ENCODE results near the gene TJP3. TPM values are rescaled to one million over a fixed set of nuclear protein-coding genes. Genes with fewer than 3 reads are reported as not detected.

The TJP3 gene
- total RNA-seq, 4 donors from 2014 or later, result 93.3 to 364 (median 286) TPM

- H3K27me3 ChIP-seq, result no peaks in the 10 kb centered on the region
- H3K27ac ChIP-seq, result peak overlapping the region in 1 of 4 donors; percentile 12
- H3K36me3 ChIP-seq, result no peaks in the 10 kb centered on the region
- TF ChIP-seq POLR2A (IDR thresholded peaks at IDR 0.05) (no peak), CTCF (IDR thresholded peaks at IDR 0.05) (no peak)
- H3K4me3 ChIP-seq, result no peak overlapping the region
- H3K4me1 ChIP-seq, result peaks cover 0 to 41% (median 14%) of the 10 kb centered on the region in 4 donors
- no peaks in the 10 kb centered on the region for H3K9me3 ChIP-seq
- DNase-seq, result no peak
Measured at GRCh38 chr19:3673506-3674439, 34.4 kb upstream of the TJP3 start.

- Histone ChIP-seq H3K4me3 (no peak overlapping the region), H3K27me3 (no peaks in the 10 kb centered on the region), H3K4me1 (peaks cover 0 to 30% (median 14%) of the 10 kb centered on the region in 4 donors), H3K36me3 (no peaks in the 10 kb centered on the region), H3K27ac (peak overlapping the region in 1 of 4 donors; percentile 18), H3K9me3 (no peaks in the 10 kb centered on the region)
- no peak for DNase-seq
- no peak for TF ChIP-seq POLR2A (IDR thresholded peaks at IDR 0.05)
- TF ChIP-seq CTCF (IDR thresholded peaks at IDR 0.05), result no peak
Measured at GRCh38 chr19:3674784-3675543, 33.2 kb upstream of the TJP3 start.

- no peak overlapping the region for H3K4me3 ChIP-seq
- no peak for DNase-seq
- H3K27me3 ChIP-seq, result no peaks in the 10 kb centered on the region
- no peaks in the 10 kb centered on the region for H3K9me3 ChIP-seq
- no peak overlapping the region for H3K27ac ChIP-seq
- TF ChIP-seq CTCF (IDR thresholded peaks at IDR 0.05) (no peak), POLR2A (IDR thresholded peaks at IDR 0.05) (no peak)
- H3K36me3 ChIP-seq, result no peaks in the 10 kb centered on the region
- peaks cover 0 to 7% (median 0%) of the 10 kb centered on the region in 4 donors for H3K4me1 ChIP-seq
Measured at GRCh38 chr19:3678188-3678587, 30.0 kb upstream of the TJP3 start.

GRCh38 chr19:3679138-3679537 lies 29.0 kb upstream of the TJP3 start:
- TF ChIP-seq CTCF (IDR thresholded peaks at IDR 0.05) (no peak), POLR2A (IDR thresholded peaks at IDR 0.05) (no peak)
- Histone ChIP-seq H3K36me3 (no peaks in the 10 kb centered on the region), H3K4me3 (no peak overlapping the region), H3K27me3 (no peaks in the 10 kb centered on the region), H3K27ac (no peak overlapping the region), H3K9me3 (peaks cover 0 to under 1% (median 0%) of the 10 kb centered on the region in 4 donors), H3K4me1 (peaks cover 0 to 7% (median 3%) of the 10 kb centered on the region in 4 donors)
- no peak for DNase-seq

- Histone ChIP-seq H3K4me1 (peaks cover 0 to 7% (median 3%) of the 10 kb centered on the region in 4 donors), H3K9me3 (peaks cover 0 to 4% (median 0%) of the 10 kb centered on the region in 4 donors), H3K27ac (no peak overlapping the region), H3K4me3 (no peak overlapping the region), H3K27me3 (no peaks in the 10 kb centered on the region), H3K36me3 (peaks cover 0 to 3% (median 0%) of the 10 kb centered on the region in 3 donors)
- TF ChIP-seq POLR2A (IDR thresholded peaks at IDR 0.05) (no peak), CTCF (IDR thresholded peaks at IDR 0.05) (no peak)
- no peak for DNase-seq
Measured at GRCh38 chr19:3679581-3679980, 28.6 kb upstream of the TJP3 start.
